GM12891 (cell line): ENCODE data around the gene SURF6.

Source experiments
- PAX5 ChIP-seq: IDR thresholded peaks from 2 replicates; pipeline ENCODE4 v1.6.1; 2011; ENCODE audit warnings: low read length, moderate library complexity, mild to moderate bottlenecking; ENCODE audit not compliant: insufficient read depth, severe bottlenecking
- POLR2A ChIP-seq: IDR thresholded peaks from 2 replicates; pipeline ENCODE4 v1.6.1; 2011; ENCODE audit warnings: low read depth, low read length, control low read depth
- POLR2AphosphoS5 ChIP-seq: IDR thresholded peaks from 2 replicates; pipeline ENCODE4 v1.6.1; 2011; ENCODE audit warnings: low read depth, low read length, control low read depth
- SPI1 ChIP-seq: IDR thresholded peaks from 2 replicates; pipeline ENCODE4 v1.6.1; 2011; ENCODE audit warnings: low read depth, low read length, control low read depth
- TAF1 ChIP-seq: IDR thresholded peaks from 2 replicates; pipeline ENCODE4 v1.6.1; 2011; ENCODE audit warnings: low read depth, low read length, control low read depth

DNA sequence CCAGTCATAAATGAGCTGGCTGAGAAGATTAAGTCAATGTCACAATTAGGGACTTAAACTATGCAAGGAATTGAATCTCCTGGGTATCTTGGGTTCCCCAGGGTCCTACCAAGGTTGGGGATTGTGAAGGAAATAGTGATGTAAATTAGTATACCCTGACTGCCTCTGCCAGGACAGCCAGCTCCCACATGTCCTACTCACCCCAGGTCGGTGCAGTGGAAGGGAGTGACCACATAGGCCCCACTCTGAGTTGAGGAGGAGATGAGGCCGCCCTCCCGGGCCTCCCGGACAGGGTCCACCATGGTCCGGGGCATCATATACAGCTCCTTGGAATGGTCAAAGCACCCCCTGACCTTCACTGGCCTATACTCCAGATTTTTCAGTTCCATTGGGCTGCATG is 17.6 kb upstream of the SURF6 start:
- TF ChIP-seq POLR2A (peak; percentile 41; the same call in 1 of the 2 replicates), POLR2AphosphoS5 (no peak), TAF1 (no peak), PAX5 (no peak), SPI1 (no peak)
